PC-9 (cell line): ENCODE data around the gene FGFR3. TPM values are rescaled to one million over a fixed set of nuclear protein-coding genes. Genes with fewer than 3 reads are reported as not detected.
A peak's percentile ranks its signal among the peaks of the same experiment; 100 is the strongest.

ENCODE experiments used
- BruUV-seq: library from RNA; stranded (reverse); fragments of 400-500 nt; replicated peaks from 2 replicates; lab custom pipeline; 2021; lab: Mats Ljungman, UMichigan
- CTCF ChIA-PET: fragments of 300-600 bp; sonication (Branson Sonifier 250); formaldehyde crosslinking; loops from one replicate; lab custom pipeline; 2022; ENCODE audit warnings: antibody characterized with exemption; lab: Charles Lee
- POLR2A ChIA-PET: fragments of 300-600 bp; sonication (Branson Sonifier 250); formaldehyde crosslinking; loops from one replicate; lab custom pipeline; 2022; ENCODE audit warnings: antibody characterized with exemption; ENCODE audit not compliant: unreplicated experiment; lab: Charles Lee
- DNase-seq, 2 experiments: peaks; one replicate each; pipeline versions ENCODE4 v3.0.0 to v3.0.0-alpha.2; 2015 to 2022; ENCODE audit warnings: mixed read lengths in 1 of 2
- H2AFZ ChIP-seq: fragments of 200-600 bp; sonication (generic); 2 replicates; pipeline ENCODE4 v1.8.1; 2017; ENCODE audit warnings: antibody characterized with exemption
- H3F3A ChIP-seq: fragments of 200-600 bp; sonication (generic); 2 replicates; pipeline ENCODE4 v1.8.1; 2017; ENCODE audit warnings: antibody characterized with exemption, mild to moderate bottlenecking, low read depth; ENCODE audit not compliant: insufficient read depth
- H3K27ac ChIP-seq: fragments of 200-600 bp; sonication (generic); 2 replicates; pipeline ENCODE4 v1.6.1; 2016; ENCODE audit warnings: mixed run types
- H3K27me3 ChIP-seq: fragments of 200-600 bp; sonication (generic); 2 replicates; pipeline ENCODE4 v1.6.1; 2016; ENCODE audit warnings: low read depth, mixed run types; ENCODE audit not compliant: insufficient read depth
- H3K36me3 ChIP-seq: fragments of 200-600 bp; sonication (generic); 2 replicates; pipeline ENCODE4 v1.6.1; 2016; ENCODE audit warnings: low read depth, mixed run types
- H3K4me1 ChIP-seq: fragments of 200-600 bp; sonication (generic); replicated peaks from 2 replicates; pipeline ENCODE4 v1.6.1; 2016; ENCODE audit warnings: mixed run types; ENCODE audit not compliant: insufficient read depth
- H3K4me2 ChIP-seq: fragments of 200-600 bp; sonication (generic); 2 replicates; pipeline ENCODE4 v1.6.1; 2017; ENCODE audit warnings: mixed run types
- H3K4me3 ChIP-seq: fragments of 200-600 bp; sonication (generic); 2 replicates; pipeline ENCODE4 v1.6.1; 2016; ENCODE audit warnings: mixed run types
- H3K79me2 ChIP-seq: fragments of 200-600 bp; sonication (generic); 2 replicates; pipeline ENCODE4 v1.6.1; 2017; ENCODE audit warnings: low read depth, mixed run types
- H3K9me2 ChIP-seq: fragments of 200-600 bp; sonication (generic); 2 replicates; pipeline ENCODE4 v1.8.1; 2017; ENCODE audit warnings: mild to moderate bottlenecking; ENCODE audit not compliant: insufficient read depth
- H3K9me3 ChIP-seq: fragments of 200-600 bp; sonication (generic); 2 replicates; pipeline ENCODE4 v1.8.1; 2016; ENCODE audit warnings: low read depth; ENCODE audit not compliant: insufficient read depth
- H4K20me1 ChIP-seq: fragments of 200-600 bp; sonication (generic); 2 replicates; pipeline ENCODE4 v1.8.1; 2017; ENCODE audit not compliant: insufficient read depth
- CTCF ChIP-seq: fragments of 200-600 bp; sonication (generic); conservative IDR thresholded peaks from 2 replicates; pipeline ENCODE4 v1.6.1; 2017; ENCODE audit warnings: mixed run types, antibody characterized with exemption, mild to moderate bottlenecking, moderate library complexity
- EZH2 ChIP-seq: fragments of 200-600 bp; sonication (generic); IDR thresholded peaks from 2 replicates; pipeline ENCODE4 v1.8.0; 2017; ENCODE audit warnings: antibody characterized with exemption, low read depth
- intact Hi-C: fragments of 100-400 bp; cut with micrococcal nuclease; formaldehyde crosslinking; loops from one replicate; pipeline ENCODE4 v1.10.0; 2022; ENCODE audit not compliant: unreplicated experiment
- total RNA-seq: library from RNA; stranded (reverse); gene quantifications from 2 replicates; pipeline ENCODE4 v1.2.3, GENCODE V29; 2021

FGFR3 gene
- total RNA-seq, 1 experiment from 2014 or later: 8.2 TPM

DNA sequence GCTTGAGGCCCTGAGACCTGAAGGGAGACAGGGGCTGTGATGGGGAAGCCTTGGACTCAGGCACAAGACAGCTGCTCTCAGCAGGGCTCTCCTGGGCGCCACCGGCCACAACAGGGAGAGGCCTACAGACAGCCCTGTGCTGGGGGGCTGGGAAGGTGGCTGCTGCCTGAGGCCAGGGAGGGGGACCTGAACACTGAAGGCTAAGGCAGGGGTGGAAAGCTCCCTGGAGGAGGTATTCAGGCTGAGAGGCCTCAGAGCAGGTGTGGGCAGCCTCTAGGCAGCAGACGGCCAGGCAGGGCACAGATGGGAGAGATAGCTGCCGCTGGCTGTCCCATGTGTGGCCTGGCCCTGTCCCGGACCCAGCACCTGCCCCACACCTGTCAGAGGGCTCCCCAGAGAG lies 38.8 kb upstream of the FGFR3 start:
- peak in 1 of 2 experiments; percentile 37 for DNase-seq
- Histone ChIP-seq H3K36me3 (no peaks in the 10 kb centered on the region), H3K9me3 (no peaks in the 10 kb centered on the region), H3F3A (peaks cover 3% of the 10 kb centered on the region; the same call in 1 of the 2 replicates), H3K4me3 (no peak overlapping the region), H3K9me2 (no peaks in the 10 kb centered on the region), H3K27ac (no peak overlapping the region), H3K79me2 (no peaks in the 10 kb centered on the region), H3K27me3 (no peaks in the 10 kb centered on the region), H3K4me1 (no peaks in the 10 kb centered on the region), H2AFZ (no peak overlapping the region), H3K4me2 (no peak overlapping the region), H4K20me1 (no peaks in the 10 kb centered on the region)
- ChIA-PET POLR2A (no interaction called here), CTCF (no interaction called here)
- TF ChIP-seq EZH2 (no peak), CTCF (no peak)
- intact Hi-C loops: loop anchor here (5.0 kb wide), 1 partner anchor 38 kb away; the partner anchor contains the start of gene FGFR3
- BruUV-seq: no TSS peak

DNA sequence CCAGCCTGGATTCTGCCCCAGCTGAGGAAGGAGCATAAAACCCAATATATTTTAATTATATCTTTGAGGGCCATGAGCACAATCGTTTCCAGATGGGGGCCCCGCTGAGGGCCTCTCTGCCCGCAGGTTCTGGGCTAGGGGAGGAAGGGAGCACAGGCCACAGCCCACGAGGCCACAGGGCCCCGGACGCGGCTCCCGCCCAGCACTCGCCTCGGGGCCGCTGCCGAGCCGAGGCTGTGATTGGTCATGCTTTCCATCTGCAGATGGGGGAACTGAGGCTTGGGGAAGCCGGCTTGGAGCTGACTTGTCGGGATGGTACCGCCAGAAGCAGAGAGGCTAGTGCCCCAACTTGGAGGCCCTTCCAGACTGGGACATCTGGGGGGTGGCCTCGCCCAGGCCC lies 37.8 kb upstream of the FGFR3 start:
- no peak for TF ChIP-seq CTCF
- no peak for TF ChIP-seq EZH2
- Histone ChIP-seq H3K4me1 (no peaks in the 10 kb centered on the region), H3K4me2 (no peak overlapping the region), H3K4me3 (no peak overlapping the region), H3K9me3 (no peaks in the 10 kb centered on the region), H3K9me2 (no peaks in the 10 kb centered on the region), H3K79me2 (no peaks in the 10 kb centered on the region), H3F3A (peaks cover 3% of the 10 kb centered on the region; the same call in 1 of the 2 replicates), H3K36me3 (no peaks in the 10 kb centered on the region), H3K27me3 (no peaks in the 10 kb centered on the region), H2AFZ (no peak overlapping the region), H3K27ac (no peak overlapping the region), H4K20me1 (no peaks in the 10 kb centered on the region)
- DNase-seq: no peak
- BruUV-seq: no TSS peak
- intact Hi-C loops: no loop called here
- ChIA-PET CTCF (no interaction called here), POLR2A (no interaction called here)

DNA sequence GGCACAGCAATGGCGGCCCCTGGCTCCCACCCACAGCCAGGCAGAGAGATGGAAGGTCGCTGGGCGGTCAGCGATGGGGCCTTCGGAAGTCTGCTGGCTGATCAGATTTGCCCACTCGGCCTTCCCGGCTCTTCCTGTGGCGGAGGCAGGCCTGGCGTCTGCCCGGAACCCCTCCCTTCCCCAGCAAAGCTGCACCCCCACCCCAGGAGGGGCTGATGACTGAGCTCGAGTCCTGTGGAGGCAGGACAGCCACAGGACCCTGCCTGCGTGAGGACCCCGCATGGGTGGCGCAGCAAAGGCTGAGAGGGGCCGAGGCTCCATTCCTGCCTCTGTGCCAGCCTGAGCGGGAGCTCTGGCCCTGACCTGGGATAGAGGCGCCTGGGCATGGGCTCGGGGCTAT lies 37.0 kb upstream of the FGFR3 start:
- BruUV-seq: no TSS peak
- no peaks in the 10 kb centered on the region for H4K20me1 ChIP-seq
- H3K4me2 ChIP-seq: no peak overlapping the region
- H3K27ac ChIP-seq: no peak overlapping the region
- no peaks in the 10 kb centered on the region for H3K27me3 ChIP-seq
- no peaks in the 10 kb centered on the region for H3K9me2 ChIP-seq
- ChIA-PET POLR2A (no interaction called here), CTCF (interaction anchor here (0.5 kb wide), 1 partner anchor 58 kb away, joined by 3 read pairs; no protein-coding TSS in a partner anchor)
- H3K4me3 ChIP-seq: no peak overlapping the region
- no peaks in the 10 kb centered on the region for H3K4me1 ChIP-seq
- no peak overlapping the region for H2AFZ ChIP-seq
- peaks cover 3% of the 10 kb centered on the region; the same call in 1 of the 2 replicates for H3F3A ChIP-seq
- no peaks in the 10 kb centered on the region for H3K9me3 ChIP-seq
- no peak for DNase-seq
- no peak for TF ChIP-seq EZH2
- no peak for TF ChIP-seq CTCF
- H3K36me3 ChIP-seq: no peaks in the 10 kb centered on the region
- H3K79me2 ChIP-seq: no peaks in the 10 kb centered on the region
- intact Hi-C loops: no loop called here
